Activated T-cell treated with anti-CD3 and anti-CD28 coated beads for 48 hours (primary cell): ENCODE data around the gene SYNDIG1.

Source experiments
- DNase-seq: peaks from one replicate; pipeline ENCODE4 v3.0.0-alpha.2; 2020; ENCODE audit warnings: low read depth

Gene SYNDIG1

DNA sequence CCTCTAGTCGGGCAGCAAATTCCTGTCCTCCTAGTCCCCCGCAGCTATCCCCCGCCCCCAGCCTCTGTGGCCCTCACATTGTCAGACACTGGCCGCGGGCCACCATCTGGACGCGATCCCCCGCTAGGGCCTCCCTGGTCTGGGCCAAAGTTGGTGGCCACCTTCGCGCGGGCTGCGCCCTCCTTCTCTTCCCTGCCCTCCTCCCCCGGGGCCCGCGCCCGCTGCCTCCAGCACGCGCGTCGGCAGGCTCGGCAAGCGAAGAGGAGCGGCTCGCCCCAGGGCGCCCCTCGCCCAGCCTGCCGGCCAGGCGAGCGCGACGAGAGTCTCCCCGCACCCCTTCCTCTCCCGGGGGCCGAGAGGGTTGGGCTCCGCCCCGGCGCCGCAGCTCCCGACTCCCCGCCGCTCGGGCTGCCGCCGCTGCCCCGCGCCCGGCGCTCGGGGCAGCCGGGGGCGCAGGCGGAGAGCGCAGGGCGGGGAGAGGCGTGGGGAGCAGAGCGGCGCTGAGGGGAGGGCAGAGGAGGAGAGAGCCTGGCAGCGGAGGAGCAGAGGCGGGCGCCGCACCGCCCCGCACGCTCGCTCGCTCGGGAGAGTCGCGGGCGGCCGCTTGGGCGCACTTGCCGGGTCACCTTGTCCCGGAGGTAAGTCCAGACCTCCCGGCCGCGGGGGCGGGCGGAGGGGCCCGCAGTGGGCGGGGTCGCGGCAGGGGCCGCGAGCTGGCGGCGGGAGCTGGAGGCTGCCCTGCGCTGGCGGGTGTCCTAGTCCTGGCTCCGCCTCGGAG, at the start of gene SYNDIG1:
SYNDIG1 (plus strand) TSS at position 514 of the 778 bp plus-strand sequence. CDS start 73,469 bp downstream, outside the sequence.
- no peak for DNase-seq

DNA sequence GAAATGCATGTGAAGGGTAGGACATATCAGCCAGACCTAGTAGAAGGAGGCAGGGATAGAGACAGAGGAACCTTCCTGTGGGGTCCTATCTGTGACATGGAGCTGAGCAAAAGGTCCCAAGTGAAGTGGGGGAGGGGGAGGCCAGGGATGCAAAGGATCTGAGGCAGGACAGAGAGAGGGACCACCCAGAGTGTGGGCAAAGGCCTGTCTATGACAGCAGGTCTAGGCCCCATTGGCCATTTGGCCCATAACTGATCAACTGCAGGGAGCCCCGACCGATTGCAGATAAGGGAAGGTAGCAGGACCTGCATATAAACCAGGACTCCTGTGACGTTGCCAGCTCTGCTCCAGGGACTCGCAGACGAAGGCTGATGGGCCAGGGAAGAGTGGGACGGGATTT, 49.6 kb upstream of the SYNDIG1 start:
- DNase-seq, result no peak

DNA sequence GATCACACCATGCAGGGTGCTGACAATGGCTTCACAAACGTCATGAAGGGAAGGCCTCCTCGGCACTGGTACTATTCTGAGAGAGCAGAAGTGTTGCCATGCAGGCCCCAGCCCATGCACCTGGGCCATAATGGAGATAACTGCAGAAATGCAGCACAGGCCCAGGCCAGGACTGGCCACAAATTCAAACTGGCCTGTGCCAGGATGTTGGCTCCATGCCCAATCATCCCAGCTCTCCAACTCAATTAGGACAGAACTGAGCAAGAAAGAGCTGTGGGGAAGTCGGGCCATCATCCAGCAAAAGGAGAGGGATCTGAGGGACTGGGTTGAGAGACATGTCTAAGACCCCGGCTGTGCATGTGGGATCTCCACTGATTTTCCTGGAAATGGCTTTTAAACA, 48.9 kb upstream of the SYNDIG1 start:
- no peak for DNase-seq

DNA sequence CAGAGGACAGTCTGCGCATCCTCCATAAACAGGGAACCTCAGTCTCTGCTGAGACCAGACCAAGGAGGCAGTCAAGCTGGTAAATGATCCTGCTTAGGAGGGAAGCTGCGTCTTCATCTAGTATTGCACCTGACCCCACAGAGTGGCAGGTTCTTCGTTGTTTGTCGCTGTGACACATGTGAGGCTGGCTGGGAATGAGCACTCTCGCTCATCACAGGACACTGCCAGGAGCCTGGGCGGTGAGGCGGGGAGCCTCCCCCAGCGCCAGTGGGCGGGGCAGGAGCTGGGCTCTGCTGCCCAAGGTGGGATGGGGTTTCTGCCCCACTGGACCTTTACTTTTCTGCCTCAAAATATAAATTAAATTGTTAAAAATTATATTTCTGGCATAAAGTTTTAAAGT, 48.4 kb upstream of the SYNDIG1 start:
- no peak for DNase-seq

DNA sequence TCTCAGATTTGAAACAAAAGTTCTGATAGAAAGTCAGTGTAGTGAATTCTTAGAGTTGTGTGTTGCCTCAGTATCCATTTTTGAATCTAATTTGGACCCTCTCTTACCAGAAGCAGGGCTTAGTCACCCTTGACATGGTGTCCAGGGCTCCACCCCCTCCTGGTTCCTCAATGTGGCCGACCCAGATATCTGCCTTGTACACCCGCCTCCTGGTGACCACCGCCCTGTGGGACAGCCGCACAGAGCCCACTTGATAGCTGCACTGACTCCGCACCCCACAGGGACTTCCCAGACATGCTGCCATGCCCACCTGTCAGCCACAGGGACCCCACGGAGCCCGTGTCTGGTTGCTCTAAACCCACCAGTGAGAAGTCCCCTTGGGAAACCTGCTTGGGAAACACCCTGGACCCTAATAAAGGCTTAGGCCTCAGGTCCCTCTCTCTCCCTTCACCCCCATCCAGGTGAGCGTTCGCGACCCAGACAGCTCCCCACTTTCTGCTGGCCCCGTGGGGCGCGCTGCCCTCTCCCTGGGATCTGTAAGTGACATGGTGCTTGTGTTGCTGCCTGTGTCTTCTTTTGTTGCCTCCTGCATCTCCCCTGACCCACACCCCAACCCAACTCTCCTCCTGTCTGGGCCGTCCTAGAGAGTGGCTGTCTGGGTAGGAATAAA, 47.2 kb upstream of the SYNDIG1 start:
- DNase-seq, result no peak

DNA sequence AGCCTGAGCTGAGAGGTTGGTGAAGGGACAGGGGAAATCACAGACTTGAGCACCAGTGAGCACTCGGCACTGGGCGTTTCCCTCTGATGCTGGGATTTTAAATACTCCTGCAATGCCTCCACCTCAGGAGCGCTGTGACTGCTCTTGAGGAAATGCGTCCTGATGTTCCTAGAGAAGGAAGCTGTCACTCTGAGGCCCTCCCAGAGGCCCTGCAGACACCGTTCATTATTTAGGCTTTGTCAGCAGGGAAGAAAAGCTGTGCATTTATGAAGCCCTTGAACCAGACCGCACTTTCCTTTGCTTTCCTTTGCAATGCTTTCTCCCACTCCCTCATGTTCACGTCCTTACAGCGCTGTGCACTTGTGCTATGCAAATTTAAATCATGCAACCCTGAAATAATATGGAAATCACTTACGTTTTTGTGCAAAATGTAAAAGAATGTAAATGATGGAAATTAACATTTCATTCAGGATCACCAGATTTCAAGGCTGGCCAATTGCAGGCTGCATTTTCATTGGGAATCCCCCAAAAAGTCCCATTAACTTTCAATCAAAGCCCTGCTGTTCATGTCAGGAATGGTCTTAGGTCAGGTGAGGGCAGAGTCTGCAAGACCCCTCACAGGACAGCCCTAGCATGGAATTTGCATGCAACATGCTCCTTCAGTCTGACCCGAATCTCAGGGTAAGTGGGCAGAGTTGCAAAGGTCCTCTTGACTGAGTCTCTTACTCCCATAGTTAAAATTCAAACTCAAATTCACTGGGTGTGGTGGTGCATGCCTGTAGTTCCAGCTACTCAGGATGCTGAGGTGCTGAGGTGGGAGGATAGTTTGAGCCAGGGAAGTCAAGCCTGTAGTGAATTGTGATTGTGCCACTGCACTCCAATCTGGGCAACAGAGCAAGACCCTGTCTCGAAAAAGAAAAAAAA, 45.8 kb upstream of the SYNDIG1 start:
- DNase-seq, result no peak

DNA sequence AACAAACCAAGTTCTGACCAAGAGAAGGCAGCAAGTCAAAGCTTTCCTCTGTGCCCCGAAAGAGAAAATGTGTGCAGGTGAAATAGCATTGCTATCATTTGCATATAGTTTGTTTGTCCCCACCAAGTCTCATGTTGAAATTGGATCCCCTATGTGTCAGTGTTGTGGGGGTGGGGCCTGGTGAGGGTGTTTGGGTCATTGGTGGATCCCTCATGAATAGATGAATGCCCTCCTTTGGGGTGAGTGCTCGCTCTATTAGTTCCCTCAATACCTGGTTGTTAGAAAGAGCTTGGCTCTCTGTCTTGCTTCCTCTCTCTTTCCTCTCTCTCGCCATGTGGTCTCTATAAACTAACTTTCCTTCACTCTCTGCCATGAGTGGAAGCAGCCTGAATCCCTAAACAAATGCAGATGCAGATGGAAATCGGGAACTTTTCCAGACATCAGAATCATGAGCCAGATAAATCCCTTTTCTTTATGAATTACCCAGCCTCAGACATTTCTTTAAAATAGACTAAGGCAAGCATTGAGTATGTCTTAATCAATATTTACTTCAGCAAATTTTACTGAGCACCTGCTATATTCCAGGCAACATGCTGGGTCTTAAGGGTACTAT, 43.8 kb upstream of the SYNDIG1 start:
- DNase-seq, result no peak

DNA sequence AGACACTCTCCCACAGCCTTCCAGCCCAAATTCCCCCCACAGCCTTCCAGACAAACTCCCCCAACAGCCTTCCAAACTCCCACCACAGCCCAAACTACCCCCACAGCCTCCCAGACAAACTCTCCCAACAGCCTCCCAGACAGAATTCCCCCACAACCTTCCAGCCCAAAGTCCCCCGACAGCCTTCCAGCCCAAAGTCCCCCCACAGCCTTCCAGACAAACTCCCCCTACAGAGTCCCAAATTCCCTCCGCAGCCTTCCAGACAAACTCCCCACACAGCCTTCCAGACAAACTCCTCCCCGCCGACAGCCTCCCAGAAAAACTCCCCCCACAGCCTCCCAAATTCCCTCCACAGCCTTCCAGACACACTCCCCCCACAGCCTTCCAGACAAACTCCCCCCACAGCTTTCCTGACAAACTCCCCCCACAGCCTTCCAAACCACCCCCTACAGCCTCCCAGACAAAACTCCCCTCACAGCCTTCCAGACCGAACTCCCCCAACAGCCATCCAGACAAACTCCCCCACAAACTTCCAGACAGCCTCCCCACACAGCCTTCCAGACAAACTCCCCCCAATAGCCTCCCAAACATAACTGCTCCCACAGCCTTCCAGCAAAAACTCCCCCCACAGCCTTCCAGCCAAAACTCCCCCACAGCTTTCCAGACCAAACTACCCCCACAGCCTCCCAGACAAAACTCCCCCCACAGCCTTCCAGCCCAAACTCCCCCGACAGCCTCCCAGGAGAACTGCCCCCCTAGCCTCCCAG, 38.0 kb upstream of the SYNDIG1 start:
- no peak for DNase-seq

DNA sequence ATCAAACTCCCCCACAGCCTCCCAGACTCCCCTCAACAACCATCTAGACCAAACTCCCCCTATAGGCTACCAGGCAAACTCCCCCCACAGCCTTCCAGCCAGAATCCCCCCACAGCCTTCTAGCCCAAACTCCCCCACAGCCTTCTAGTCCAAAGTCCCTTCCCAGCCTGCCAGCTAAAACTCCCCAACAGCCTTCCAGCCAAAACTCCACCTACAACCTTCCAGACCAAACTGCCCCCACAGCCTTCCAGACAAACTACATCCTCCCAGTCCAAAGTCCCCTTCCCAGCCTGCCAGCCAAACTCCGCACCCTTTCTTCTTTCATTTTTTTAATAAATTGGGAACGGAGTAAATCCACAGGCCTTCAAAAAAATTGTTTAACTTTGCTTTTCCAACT, 37.4 kb upstream of the SYNDIG1 start:
- no peak for DNase-seq

DNA sequence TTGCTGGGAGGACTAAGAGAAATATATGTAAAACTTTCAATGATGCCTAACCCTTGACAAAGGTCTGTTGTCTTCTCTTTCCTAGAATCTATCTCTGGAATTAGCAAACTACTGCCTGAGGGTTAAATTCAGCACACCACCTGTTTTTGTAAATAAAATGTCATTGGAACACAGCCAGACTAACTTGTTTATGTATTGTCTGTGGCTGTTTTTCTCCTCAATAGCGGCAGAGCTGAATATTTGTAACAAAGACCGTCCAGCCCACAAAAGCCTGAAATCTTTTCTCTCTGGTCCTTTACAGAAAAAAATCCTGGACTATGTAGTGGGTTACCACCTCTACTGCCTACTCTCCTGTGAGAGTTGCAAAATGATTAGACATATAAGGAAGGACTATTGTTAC, 33.3 kb upstream of the SYNDIG1 start:
- DNase-seq, result no peak

DNA sequence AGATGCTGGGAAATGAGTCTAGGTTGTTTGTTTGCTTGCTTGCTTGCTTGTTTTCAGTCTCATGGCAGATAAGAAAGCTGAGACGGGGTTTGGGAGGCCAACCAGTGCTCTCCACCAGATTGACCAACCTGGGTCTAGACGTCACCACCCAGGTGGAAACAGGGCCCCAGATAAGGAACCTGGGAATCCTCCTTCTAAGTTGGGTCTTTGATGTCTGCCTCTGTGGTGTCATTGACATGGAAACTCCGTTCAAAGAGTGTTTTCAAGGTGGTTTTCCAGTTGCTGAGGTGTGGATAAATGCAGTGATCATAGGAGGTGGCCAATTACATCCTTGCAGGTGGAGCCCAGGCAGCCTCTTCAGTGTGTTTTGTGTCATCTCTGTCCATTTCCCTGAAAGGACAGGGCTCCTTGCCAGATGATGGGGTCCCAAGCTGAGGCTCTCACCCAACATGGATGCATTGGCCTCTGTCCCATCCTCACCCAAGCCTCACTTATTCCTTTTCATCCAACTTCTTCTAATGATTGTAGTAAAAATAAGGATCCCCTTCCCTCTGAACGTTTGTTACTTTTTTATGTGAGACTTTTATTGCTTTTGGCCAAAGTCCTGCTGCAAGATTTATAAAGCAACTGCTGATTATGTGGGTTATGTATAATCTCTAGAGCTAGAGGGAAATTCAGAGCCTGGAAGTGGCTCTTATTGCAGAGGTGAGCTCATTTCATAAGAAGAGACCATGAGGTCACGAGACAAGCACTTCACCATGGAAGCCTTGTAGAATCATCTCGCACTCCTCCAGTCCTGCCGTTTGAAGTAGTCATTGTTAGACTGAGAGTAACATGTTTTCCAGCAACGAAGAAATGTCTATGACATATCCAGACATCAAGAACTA, 32.0 kb upstream of the SYNDIG1 start:
- no peak for DNase-seq

DNA sequence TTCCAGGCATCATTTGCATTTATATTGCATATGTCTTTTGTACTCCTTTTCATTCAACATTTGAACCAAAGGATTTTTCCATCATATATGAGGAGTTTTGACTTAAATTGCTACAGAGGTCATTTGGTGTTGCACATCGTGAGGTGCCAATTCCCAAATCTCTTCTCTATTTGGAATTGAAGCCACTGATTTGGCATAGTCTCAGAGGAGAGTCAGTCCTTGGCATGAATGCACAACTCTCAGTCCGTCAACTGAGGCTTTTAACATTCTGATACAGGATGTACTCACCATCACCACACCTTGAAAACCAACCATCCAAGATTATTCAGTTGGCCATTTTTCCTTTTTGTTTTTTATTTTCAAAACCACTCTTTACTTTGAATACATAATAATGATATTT, 31.1 kb upstream of the SYNDIG1 start:
- DNase-seq, result no peak

DNA sequence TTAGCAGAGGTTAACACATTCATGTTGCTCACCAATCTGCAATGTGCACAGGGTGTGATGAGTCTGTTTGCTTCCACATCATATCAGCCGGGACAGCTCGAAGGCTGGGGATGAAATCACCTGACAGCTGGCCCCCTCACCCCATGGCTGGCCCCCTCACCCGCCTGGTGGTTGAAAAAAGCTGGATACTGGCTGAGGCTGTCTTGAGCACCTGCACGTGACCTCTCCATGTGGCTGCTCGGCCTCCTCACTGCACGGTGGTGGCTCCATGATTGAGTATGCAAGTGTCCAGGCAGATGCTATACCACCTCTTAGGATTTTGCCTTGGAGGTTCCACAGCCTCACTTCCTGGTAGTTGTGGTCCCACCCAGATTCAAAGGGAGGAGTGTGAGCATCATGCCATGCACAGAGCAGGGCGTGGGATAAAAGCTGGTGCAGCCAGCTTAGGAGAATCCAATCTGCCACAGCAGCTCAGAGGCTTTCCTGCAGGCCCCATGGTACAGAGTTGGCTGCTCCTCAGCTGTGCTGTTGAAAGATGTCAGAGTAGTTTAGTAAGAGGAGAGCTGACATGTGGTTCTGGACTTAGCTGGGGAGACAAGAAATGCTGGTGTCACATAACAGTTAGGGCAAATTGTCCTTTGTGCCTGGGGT, 29.6 kb upstream of the SYNDIG1 start:
- no peak for DNase-seq

DNA sequence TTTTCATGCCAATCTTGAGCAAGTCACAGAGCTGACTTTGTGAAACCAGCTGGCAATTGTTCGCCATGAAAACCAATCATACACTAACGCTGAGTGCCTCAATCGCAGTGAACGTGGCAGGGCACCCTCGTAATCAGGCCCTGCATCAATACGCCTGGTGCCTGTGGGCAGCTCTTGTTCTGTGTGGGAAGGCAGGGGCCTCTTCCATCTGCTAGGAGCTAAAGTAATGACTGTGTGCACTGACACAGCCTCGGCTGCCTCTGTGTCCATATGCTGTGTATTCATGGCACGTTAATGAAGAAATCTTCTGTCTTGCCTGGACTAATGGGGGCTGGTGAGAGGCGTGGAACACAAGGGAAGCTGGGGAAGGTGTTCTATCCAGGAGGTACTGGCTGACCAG, 27.8 kb upstream of the SYNDIG1 start:
- DNase-seq, result no peak

DNA sequence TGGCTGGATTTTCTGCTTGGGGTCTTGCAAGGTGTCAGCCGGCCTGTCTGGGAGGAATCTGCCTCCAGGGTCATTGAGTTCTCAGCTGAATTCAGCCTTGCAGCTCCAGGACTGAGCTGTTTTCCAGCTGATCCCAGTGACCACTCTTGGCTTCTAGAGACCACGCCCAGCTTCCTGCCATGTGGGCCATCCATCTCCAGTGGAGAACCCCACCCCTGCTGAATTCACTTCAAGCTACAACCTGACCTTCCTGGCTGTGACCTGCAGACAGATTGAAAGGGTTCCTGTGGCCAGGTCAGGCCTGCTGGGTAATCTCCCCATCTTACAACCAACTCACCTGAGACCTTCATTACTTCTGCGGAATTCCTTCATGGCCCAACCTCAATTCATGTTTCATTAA, 26.5 kb upstream of the SYNDIG1 start:
- no peak for DNase-seq

DNA sequence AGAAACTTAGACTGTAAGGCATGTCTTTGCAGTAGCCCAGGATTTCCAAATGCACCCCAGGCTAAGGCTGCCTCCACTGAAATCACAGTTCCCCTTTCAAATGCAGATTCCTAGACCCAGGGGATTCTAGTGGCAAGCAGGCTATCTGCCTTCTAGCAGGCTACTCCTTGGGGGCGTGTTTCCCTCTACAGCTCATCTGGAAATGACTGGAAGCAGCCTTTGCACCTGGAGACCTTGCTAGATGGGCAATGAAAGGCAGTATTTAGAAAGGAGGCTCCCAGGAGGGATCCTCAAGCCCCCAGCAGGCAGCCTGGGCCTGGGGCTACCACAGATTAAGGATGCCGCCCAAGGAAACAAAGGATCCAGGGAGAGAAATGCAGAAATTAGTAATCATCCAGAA, 26.0 kb upstream of the SYNDIG1 start:
- no peak for DNase-seq

DNA sequence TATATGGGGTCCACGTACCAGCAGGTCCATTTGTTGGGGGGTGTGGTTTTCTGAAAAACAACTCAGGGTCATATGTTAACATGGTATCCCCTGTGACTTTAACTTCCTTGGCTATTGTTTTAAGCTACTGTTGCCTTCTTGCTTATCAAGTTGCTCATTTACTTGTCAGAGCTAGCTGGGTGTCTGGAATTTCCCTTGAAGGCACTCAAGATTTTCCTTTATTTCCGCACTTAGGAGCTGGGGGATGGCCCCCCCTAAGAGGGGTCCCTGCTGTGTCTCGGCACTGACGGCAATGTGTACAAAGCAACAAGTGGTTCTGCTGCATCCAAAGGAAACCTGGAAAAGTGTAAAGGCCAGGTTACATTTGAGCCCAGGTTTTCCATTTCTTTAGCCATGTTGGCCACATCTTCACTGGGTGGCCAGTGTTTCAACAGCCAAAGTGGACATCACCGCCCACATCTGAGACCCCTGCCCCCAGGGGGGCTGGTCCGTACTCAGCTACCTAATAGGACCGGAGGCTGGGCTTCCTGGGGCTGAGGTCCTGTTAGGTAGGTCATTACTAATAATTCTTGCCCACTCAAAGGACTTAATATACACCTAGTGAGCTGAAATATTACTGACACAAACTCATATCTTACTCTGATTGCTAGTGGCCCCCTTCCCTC, 24.8 kb upstream of the SYNDIG1 start:
- no peak for DNase-seq

DNA sequence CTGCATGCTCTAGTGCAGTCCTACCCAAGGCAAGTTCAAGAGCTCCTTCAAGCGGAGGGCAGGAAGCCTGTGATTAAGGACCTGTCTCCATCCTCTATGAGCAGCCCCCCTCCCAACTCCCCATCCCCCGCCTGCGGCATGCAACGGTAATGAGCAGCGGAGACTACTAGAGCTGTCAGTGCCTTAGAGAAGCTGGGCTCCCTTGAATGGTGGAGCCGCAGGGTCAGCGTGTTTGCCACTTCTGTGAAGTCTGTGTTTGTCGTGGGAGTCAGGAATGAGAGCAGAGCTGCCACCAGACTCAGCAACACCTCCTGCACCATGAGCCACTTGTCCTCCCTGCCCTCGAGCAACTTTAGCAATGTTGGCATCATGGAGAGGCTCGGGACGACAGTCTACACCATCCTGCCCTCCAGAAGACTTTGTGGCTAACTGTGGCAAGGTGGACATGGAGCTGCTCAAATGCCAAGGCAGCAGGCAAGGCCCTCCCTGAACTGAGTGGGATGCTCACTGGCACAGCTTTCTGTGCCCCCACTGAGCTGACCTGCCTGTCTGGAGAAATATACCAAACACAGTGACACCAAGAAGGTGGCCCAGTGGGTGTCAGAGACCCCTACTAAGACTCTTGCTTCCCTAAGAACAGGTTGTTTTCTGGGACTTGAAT, 23.8 kb upstream of the SYNDIG1 start:
- DNase-seq, result no peak

DNA sequence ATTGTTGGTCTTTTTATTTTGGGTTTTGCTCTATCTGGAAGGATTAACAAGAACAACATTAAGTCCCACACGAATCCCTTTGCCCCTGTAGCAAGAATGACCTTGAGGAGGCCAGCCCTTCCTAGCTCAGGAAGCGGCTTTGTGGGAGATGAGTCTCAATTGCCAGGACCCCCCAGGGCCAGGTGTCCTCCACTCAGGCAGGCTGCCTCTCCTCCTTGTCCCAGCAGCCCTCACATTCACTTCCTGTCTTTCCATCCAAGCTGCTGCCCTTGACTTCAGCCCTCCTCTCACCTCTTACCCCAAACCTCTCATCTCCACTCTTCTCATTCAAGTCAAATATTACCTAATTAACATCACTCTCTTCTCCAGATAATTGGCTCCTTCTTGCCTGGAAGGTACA, 22.6 kb upstream of the SYNDIG1 start:
- no peak for DNase-seq
